LNCAP (cell line): ENCODE measurements around the gene MYF5.

Experiments used
- CTCF ChIP-seq: fragments of 450-650 bp; IDR thresholded peaks from 2 replicates; pipeline ENCODE4 v1.5.1; 2017; ENCODE audit warnings: mild to moderate bottlenecking

The MYF5 gene

DNA sequence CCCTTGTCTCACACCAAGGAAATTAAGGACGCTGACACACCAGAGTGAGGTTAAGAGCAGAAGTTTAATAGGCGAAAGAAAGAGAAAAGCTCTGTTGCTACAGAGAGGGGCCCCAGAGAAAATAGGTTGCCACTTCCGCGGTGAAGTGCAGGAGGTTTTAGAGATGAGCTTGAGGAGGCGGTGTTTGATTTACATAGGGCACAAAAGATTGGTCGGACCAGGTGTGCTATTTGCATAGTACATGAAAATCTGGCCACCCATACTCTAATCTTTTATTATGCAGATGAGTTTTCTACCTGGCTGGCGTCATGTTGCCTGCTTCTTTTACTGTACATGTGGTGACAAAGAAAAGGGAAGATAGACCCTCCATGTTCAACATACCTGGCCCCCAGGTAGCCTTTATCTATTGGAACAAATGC is 32.6 kb upstream of the MYF5 start:
- no peak for TF ChIP-seq CTCF

DNA sequence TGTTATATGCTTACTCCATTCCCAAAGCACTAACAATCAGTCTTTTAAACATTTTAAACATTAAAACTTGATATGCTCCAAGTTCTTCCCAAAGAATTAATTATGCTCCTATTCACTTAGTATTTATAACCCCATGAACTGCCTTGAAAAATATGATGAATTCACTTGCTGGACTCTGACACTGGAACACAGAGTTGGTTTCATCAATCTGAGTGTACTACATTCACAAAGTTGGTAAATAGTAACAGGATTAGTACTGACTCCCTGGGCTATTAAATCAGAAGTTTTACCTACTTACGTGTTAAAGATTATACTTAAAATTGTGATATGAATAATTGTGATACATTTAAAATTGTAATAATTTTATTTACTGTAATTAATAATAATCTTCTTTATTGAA is 26.6 kb upstream of the MYF5 start:
- no peak for TF ChIP-seq CTCF

DNA sequence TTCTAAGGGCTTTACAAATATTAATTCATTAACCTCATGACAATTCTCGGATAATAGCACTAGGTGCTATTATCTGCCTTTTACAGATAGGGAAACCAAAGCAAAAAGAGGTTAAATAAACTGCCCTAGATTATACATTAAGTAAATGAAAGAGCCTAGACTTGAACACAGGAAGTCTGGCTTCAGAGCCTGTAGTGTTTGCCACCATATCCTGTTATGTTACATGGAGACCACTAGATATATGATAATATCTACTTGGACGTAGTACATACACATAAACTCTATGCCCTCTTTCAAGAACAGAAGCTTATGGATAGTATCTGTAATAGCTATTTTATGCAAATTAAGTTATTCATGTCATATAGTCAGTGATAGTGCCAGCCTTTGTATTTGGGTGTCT is 26.2 kb upstream of the MYF5 start:
- no peak for TF ChIP-seq CTCF

DNA sequence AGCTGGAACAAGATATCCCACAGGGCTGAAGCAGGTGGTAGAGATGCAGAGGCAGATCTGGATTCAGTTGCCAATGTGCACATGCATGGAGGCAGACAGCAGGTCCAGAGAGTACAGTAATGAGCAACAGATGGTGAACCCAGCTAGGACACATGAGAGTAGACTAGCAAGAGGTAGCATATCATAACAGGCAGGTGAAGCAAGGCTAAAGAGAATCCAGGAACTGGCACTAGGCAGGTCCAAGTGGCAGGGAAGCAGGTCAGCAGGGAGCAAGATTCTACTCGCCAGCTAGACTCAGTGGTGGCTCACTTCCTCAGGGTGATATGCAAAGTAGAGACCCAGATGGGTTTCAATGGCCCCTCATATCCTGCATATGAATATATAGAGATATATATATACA is 24.6 kb upstream of the MYF5 start:
- no peak for TF ChIP-seq CTCF

DNA sequence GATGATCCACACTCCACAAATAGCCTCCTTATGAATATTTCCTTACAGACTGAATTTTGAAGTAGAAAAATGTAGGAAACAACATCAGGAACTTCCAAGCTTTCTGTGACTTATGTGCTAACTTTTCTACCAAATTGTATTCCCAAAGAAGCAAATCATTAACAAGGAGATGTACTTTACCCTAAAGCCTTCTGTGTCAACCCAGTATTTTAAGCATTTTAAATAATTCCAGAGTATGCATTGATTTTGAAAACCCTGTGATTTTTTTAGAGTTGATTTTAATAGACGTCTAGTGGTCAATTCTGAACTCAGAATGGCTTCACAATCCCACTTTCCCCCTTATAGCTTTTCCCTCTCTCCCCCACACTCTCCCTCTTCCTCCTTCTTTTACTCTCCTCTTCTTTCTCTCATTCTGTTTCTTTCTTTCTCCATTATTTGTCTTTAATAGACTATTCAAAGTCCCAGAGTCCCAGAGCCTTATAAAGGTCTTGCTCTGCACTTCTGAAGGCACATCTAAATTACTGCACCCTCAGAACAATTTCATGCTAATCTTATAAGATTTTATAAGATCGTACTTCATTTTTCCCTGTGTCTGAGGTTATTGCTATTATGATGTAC is 19.3 kb upstream of the MYF5 start:
- no peak for TF ChIP-seq CTCF

- TF ChIP-seq CTCF: no peak
Measured at GRCh38 chr12:80698256-80698655, 18.5 kb upstream of the MYF5 start.

- TF ChIP-seq CTCF: no peak
Measured at GRCh38 chr12:80698847-80699542, 17.7 kb upstream of the MYF5 start.

DNA sequence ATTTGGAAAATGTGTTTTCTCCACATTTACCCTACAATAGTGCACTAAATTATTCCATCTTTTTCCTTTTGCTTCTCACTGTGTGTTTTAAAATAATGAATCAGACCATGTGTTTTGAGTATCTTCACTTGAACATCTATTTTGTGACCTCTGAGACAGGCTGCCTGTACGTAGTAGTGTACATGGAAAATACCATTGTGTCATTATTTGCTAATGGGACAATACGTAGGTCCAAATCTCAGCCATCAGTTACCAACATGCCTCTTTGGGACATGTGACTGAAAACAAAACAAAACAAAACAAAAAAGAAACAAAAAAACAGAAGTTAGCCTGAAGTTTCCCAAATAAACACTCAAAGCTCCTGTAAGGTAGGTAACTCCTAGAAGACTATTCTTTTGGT is 16.4 kb upstream of the MYF5 start:
- no peak for TF ChIP-seq CTCF
